Tibial nerve (tissue), 4 donors: Measurements from ENCODE around the gene ARHGEF28.

Experiments used
- EP300 ChIP-seq, 2 donors: sonication (generic); formaldehyde crosslinking; IDR thresholded peaks; one replicate each; pipeline ENCODE4 v1.6.1; 2017; ENCODE audit warnings: antibody characterized with exemption in 2 of 2, mild to moderate bottlenecking in 1 of 2
- POLR2A ChIP-seq, 2 donors: fragments of 450-650 bp; IDR thresholded peaks; one replicate each; pipeline ENCODE4 v1.6.1; 2017; ENCODE audit warnings: antibody characterized with exemption in 2 of 2, mild to moderate bottlenecking in 2 of 2, moderate library complexity in 2 of 2
- TF ChIP-seq, protein P1 (sequence below), 5 experiments: fragments of 200-600 bp in 3 of 5; fragments of 450-650 bp in 2 of 5; sonication (generic) in 3 of 5; IDR thresholded peaks; one replicate each; pipeline ENCODE4 v1.5.1; 2016 to 2019; ENCODE audit warnings: antibody characterized with exemption in 5 of 5, mild to moderate bottlenecking in 3 of 5, moderate library complexity in 2 of 5

DNA sequence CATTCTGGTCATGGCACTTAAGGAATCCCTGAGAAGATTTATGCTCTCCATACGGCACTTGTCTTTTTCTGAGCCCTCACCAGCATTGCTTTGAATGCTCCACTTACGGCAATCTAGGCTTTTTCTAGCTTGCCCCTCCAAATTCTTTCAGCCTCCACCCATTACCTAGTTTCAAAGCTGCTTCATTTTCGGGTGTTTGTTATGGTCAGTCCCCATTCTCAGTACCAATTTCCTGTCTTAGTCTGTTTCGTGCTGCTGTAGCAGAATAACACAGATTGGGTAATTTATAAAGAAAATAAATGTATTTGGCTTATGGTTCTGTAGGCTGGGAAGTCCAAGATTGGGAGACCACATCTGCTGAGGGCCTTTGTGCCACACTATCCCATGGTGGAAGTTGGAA is 42.0 kb downstream of the ARHGEF28 start:
- TF ChIP-seq, protein P1, sequence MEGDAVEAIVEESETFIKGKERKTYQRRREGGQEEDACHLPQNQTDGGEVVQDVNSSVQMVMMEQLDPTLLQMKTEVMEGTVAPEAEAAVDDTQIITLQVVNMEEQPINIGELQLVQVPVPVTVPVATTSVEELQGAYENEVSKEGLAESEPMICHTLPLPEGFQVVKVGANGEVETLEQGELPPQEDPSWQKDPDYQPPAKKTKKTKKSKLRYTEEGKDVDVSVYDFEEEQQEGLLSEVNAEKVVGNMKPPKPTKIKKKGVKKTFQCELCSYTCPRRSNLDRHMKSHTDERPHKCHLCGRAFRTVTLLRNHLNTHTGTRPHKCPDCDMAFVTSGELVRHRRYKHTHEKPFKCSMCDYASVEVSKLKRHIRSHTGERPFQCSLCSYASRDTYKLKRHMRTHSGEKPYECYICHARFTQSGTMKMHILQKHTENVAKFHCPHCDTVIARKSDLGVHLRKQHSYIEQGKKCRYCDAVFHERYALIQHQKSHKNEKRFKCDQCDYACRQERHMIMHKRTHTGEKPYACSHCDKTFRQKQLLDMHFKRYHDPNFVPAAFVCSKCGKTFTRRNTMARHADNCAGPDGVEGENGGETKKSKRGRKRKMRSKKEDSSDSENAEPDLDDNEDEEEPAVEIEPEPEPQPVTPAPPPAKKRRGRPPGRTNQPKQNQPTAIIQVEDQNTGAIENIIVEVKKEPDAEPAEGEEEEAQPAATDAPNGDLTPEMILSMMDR (IDR thresholded peaks at IDR 0.05): no peak
- TF ChIP-seq POLR2A (IDR thresholded peaks at IDR 0.05) (no peak), EP300 (IDR thresholded peaks at IDR 0.05) (no peak)
